GM18909 (cell line): ENCODE results near the gene INPP5D.
A peak's percentile ranks its signal among the peaks of the same experiment; 100 is the strongest.
"Not testable (repeated sequence)": the region's sequence is repeated elsewhere in the genome, so short reads cannot be mapped to it uniquely, and the experiment has no call there.

ENCODE experiments used
- ATAC-seq: cut with Tn5 transposase; IDR thresholded peaks from one replicate; pipeline ENCODE4 v1.9.1; 2021; ENCODE audit warnings: mild to moderate bottlenecking; ENCODE audit not compliant: unreplicated experiment, poor library complexity

Gene INPP5D

GRCh38 chr2:233131936-233132720 is 72.0 kb downstream of the INPP5D start:
- ATAC-seq, result no peak

GRCh38 chr2:233133239-233133638 is 73.1 kb downstream of the INPP5D start:
- ATAC-seq, result no peak

- no peak for ATAC-seq
Measured at GRCh38 chr2:233135421-233135820, 75.3 kb downstream of the INPP5D start.

DNA sequence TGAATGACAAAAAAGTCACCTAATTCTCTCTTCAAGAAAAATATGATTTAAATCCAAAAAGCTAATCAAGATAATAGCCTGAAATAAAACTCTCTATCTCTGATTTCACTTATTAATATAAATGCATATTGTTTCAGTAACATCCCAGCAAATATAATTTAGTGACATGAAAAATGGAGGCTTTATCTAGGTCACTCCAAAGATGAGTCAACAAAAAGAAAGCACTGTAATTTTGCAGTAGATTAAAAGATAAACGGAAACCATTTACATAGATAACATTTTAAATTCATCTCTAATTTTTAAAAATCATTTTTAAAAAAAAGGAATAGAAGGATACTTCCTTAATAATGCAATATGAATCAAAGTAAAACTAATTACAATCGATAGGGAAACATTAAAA is 76.9 kb downstream of the INPP5D start:
- ATAC-seq, result no peak

GRCh38 chr2:233140077-233140585 is 80.0 kb downstream of the INPP5D start:
- no peak for ATAC-seq

DNA sequence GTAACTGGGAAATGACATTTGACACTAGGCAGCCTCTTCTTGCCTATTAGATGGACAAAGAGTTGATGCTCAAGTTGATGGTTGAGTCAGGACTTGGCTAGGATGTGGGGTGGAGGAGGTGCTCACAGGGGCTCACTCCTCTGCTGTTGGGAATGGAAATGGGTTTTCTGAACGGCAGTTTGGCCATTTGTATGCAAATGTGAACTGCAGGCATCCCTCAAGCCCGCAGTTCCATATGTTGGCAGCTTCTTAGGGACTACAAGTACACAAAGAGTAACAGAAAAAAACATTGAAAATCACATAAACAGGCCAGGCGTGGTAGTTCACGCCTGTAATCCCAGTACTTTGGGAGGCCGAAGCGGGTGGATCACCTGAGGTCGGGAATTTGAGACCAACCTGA is 80.8 kb downstream of the INPP5D start:
- ATAC-seq, result no peak

- ATAC-seq, result no peak
Measured at GRCh38 chr2:233141901-233142300, 81.8 kb downstream of the INPP5D start.

DNA sequence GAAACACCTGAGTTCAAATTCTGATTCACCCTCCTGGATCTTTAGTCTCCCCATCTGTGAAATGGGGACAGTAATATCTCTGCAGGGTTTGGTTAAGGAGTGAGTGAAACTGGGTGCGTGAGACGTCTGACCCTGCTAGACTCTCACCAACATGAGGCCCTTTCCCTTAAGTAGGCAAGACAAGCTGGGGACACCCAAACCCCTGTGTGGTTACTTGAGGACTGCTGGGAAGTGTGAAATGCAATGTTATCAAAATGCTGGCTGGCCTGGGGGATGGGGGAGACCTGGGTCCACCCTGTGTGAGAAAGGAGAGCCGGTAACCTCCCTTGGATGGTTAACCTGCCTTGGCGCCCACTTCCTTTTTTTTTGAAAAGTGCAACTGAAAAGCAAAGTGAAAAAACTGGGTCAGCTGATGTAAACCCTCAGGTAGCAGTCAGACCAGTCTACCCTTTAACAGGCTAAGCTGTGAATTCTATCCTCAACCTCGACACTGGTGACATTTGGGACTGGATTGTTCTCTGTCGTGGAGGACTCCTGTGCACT is 82.3 kb downstream of the INPP5D start:
- ATAC-seq, result peak; percentile 81

GRCh38 chr2:233143700-233144331 is 83.7 kb downstream of the INPP5D start:
- ATAC-seq, result no peak

DNA sequence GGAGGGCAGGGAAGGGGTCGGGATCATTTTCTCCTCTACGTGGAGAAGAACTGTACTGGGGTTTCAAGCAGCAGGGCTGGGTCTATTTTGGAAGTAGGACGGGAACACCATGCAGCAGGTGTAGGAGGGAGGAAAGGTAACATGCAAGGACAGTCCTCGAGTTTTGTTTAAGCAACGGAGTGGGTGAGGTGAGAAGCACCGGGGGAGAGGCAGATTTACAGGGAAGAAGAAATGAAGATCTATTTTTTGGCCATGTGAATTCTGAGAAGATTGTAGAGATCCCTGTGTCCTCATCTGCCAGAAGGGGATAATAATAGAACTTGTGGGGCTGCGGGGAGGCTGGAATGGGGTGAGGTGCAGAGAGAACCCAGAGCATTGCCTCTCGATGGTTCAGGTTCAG is 85.6 kb downstream of the INPP5D start:
- ATAC-seq, result no peak

DNA sequence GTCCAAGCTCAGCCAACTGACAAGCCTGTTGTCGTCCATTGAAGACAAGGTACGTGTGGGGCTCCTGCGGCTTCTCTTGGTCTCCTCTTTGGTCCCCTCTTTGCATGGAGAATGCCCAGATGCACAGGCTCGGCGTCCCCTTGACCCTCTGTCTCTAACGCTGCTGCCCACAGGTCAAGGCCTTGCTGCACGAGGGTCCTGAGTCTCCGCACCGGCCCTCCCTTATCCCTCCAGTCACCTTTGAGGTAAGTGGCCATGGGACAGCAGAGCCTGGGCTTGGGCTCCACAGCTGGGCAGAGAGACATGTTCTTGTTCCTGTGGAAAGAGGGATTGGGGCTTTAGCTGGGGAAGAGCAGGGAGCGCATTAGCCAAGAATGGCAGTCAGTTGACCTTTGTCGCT is 86.1 kb downstream of the INPP5D start:
- no peak for ATAC-seq

DNA sequence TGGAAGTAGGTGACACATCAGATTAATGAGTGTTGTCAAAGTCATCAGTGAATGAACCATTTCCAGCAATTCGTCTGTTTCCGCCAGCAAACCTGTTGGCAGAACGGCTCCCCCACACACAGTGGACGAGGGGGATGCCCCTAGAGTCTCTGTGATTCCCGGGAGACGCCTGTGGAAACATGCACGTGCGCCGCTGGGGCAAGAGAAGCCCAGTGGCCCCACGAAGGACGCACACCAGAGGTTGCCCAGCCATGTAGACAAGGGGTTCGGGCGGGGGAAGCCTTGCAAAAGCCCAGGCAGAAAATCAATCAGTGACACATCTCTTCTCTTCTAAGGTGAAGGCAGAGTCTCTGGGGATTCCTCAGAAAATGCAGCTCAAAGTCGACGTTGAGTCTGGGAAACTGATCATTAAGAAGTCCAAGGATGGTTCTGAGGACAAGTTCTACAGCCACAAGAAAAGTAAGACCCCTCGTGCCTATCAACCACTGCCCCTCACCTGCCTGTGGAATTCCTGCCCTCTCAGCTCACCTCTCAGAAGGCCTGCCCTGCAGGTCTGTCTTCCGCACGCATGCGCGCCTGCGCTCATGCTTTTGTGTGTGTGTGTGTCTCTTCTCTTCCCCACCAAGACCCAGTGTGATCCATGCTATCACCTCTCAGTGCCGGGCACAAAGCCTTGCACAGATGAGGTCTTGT is 87.1 kb downstream of the INPP5D start:
- ATAC-seq, result no peak

DNA sequence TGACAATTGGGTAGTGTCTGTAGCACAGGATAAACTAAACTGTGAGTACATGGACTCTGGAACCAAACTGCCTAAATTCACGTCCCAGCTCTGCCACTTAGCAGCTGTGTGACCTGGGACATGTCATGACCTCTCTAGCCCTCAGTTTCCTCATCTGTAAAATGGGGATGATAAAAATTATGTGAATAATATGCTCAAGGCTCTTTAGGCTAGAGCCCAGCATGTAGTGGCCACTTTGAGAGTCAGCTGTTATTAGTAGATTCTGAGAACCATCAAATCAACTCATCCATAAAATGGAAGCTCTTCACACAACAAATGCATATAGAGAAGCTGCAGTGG is 87.7 kb downstream of the INPP5D start:
- ATAC-seq, result no peak

DNA sequence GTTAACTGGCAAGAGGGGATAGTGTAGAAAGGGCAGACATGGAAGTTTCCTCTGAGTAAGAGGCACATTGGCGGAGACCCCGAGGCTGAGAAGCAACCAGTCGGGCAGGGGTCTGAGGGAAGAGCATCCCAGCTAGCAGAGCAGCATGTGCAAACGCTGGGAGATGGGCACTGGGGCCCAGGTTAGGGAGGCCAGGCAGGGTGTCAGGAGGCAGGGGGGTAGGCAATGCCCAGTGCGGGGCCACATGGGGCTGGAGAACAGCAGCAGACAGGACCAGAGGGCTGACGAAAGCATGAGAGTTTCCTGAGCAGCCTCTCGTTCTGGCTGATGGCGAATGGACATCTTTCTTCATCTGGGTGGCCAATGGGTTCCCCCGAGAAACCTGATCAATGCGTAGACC is 88.2 kb downstream of the INPP5D start:
- ATAC-seq, result no peak

- ATAC-seq, result no peak
Measured at GRCh38 chr2:233152541-233152940, 92.4 kb downstream of the INPP5D start.

DNA sequence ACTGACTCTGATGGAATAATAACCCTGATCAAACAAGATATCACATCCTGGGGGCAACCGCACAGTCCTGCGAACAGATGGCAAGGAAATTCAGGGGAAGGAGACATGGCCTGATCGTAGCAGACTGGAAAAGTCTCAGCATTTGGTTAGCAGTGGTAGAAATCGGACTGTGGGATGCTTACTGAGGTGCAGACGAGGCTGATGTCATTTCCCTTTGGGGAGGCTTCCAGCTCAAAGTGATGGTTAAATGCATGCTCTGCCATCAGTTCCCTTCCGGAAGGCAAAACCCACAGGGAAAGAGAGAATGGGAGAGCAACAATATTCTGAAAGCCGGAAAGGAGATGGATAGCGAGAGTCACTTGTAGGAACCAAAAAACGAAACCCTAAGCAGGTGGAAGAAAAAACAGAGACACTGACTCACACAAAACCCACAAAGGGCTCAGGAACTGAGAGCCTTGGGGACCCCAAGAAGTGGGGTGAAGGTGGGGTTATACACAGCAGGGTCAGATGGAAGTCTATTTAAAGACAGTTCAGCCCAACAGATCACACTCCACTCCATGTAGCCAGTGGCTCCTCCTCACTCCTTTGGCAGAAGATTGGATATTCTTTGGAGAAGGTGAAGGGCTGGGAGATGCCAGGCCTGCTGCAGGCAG is 93.1 kb downstream of the INPP5D start:
- no peak for ATAC-seq

DNA sequence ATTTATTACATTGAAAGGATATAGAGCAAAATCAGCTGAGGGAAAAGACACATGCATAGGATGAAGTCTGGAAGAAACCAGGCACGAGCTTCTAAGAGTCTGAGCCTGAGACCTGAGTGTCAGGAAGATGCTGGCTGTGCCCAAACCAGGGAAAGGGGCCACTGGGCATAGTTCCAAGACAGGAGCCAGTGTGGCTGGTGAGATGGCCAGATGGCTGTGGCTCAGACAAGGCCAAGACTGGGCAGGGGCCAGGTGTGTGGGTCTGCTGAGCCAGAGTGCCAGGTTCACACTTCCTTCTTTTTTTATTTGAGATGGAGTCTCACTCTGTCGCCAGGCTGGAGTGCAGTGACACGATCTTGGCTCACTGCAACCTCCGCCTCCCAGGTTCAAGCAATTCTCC is 95.9 kb downstream of the INPP5D start:
- ATAC-seq, result no peak

- ATAC-seq, result not testable (repeated sequence)
Measured at GRCh38 chr2:233156461-233156860, 96.3 kb downstream of the INPP5D start.

DNA sequence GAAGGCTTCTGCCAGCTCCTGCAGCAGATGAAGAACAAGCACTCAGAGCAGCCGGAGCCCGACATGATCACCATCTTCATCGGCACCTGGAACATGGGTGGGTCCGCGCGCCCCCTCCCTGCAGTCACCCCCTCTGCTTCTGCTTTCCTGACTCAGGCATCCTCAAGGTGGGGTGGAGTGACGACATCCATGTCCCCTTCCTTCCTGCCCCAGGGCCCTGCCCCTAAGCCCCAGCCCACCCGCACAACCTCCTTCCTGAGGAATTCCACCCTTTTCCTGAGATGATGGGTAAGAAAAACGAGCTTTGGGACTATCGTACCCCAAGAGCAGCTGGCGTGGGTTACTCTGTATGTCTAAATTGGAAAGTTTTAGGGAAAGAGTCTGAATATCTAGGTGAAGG is 101.6 kb downstream of the INPP5D start:
- ATAC-seq, result no peak

DNA sequence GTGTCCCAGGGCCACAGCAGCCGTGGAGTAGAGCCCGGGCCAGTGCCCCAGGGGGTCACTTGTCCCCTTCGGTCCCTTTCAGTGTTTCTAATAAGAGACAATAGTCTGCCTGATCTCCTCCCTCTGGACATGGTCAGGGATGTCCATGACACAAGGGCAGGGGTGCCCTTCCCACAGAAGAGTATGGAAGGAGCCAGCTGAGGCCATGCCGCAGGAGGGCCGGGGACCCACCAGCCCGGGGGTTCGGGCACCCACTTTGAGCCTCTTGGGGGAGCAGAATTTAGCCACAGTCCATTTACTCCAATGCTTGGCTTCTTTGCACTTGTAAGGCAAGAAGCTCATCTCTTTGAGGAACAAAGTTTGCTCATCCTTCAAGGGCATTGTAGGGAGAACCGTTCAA is 102.6 kb downstream of the INPP5D start:
- no peak for ATAC-seq
